OCI-LY1 (cell line): ENCODE data around the gene KCTD16.

Experiments
- CTCF ChIP-seq: fragments of 200-600 bp; sonication (generic), shearing (Covaris generic); IDR thresholded peaks from 2 replicates; pipeline ENCODE4 v1.5.1; 2017; ENCODE audit warnings: mild to moderate bottlenecking, antibody characterized with exemption, low read length, moderate library complexity, mixed read lengths
- EZH2 ChIP-seq: fragments of 200-600 bp; sonication (generic), shearing (Covaris generic); IDR thresholded peaks from 2 replicates; pipeline ENCODE4 v1.8.0; 2017; ENCODE audit warnings: borderline replicate concordance, mixed run types, mild to moderate bottlenecking, antibody characterized with exemption, low read length, moderate library complexity, mixed read lengths

DNA sequence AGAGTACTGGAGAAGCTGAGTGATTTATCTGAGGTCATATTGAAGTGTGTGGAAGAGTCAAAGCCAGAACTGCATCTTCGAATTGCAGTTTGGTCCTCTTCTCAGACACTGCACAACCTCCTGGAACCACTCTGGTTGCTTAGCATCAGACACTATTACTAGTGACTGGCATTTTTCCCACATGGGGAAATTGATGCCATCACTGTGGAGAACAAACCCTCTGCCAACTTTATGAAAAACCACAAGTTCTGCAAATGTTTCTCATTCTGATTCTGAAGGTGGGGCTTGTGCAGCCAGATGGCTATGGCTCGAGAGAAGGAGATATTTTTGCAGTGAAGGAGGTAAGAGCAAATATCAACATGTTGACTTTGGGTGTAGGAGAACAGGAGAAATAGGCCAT, 67.2 kb downstream of the KCTD16 start:
- TF ChIP-seq CTCF, result no peak
- TF ChIP-seq EZH2, result no peak
